ENCODE results near the gene LTBP1.
"Not testable (repeated sequence)": the region's sequence is repeated elsewhere in the genome, so short reads cannot be mapped to it uniquely, and the experiment has no call there.

LTBP1 gene

DNA sequence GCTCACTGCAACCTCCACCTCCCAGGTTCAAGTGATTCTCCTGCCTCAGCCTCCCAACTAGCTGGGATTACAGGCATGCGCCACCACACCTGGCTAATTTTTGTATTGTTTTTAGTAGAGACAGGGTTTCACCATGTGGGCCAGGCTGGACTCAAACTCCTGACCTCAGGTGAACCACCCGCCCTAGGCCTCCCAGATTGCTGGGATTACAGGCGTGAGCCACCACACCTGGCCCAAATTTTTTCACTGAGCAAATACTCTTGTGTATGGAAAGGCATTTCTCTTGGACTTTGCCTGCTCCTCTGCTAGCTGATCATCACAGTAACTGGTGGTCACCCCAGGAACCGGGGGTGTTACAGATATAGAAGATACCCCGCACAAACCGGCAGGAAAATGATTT is 26.9 kb upstream of the LTBP1 start:
- not testable (repeated sequence) for H3K4me3 Mint-ChIP-seq; DNase-seq (ENCODE audit: low spot score in 2 of 2); ATAC-seq (replicated peaks; ENCODE audit: extremely low read depth, poor library complexity, severe bottlenecking); H3K36me3 Mint-ChIP-seq (ENCODE audit: insufficient read depth); H3K4me1 Mint-ChIP-seq; H3K9me3 Mint-ChIP-seq; H3K27ac Mint-ChIP-seq (ENCODE audit: low read depth)
- H3K27me3 Mint-ChIP-seq: peaks cover 45% of the 10 kb centered on the region

DNA sequence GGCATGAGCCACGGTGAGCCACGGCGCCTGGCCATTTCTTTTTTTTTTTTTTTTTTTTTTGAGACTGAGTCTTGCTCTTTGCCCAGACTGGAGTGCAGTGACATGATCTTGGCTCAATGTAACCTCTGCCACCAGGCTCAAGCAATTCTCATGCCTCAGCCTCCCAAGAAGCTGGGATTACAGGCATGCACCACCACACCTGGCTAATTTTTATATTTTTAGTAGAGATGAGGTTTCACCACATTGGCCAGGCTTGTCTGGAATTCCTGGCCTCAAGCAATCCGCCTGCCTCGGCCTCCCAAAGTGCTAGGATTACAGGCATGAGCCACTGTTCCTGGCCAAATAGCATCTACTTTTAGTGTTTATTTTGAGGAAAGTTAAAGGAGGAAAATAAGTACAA is 25.3 kb upstream of the LTBP1 start:
- H3K36me3 Mint-ChIP-seq (ENCODE audit: insufficient read depth); H3K4me3 Mint-ChIP-seq; DNase-seq (ENCODE audit: low spot score in 2 of 2); H3K9me3 Mint-ChIP-seq; H3K27ac Mint-ChIP-seq (ENCODE audit: low read depth); H3K4me1 Mint-ChIP-seq; ATAC-seq (replicated peaks; ENCODE audit: extremely low read depth, poor library complexity, severe bottlenecking): not testable (repeated sequence)
- H3K27me3 Mint-ChIP-seq: peaks cover 48% of the 10 kb centered on the region

DNA sequence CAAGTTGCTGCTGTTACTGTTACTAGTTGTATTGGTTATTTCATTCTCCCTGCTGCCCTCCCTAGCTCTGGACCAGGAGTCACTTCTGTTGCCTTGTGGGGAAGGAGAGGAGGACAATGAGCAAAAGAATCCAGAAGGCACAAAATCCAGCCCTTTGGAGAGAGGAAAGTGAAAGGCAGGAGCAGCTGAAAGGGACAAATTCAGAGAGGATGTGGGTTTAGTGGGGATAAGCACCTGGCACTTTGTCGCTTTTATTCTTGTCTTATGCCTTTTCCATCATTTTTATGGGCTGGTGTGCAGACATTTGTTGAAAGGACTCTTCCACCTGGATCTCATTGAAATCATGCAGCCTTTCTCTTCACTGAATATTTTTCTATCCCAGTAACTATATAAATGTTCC is 24.3 kb upstream of the LTBP1 start:
- H3K27ac Mint-ChIP-seq (ENCODE audit: low read depth): no peak overlapping the region
- no peaks in the 10 kb centered on the region for H3K9me3 Mint-ChIP-seq
- DNase-seq (ENCODE audit: low spot score in 2 of 2): no peak
- no peaks in the 10 kb centered on the region for H3K4me1 Mint-ChIP-seq
- H3K4me3 Mint-ChIP-seq: no peak overlapping the region
- no peaks in the 10 kb centered on the region for H3K36me3 Mint-ChIP-seq (ENCODE audit: insufficient read depth)
- H3K27me3 Mint-ChIP-seq: peaks cover 58% of the 10 kb centered on the region
- ATAC-seq (replicated peaks; ENCODE audit: extremely low read depth, poor library complexity, severe bottlenecking): no peak

DNA sequence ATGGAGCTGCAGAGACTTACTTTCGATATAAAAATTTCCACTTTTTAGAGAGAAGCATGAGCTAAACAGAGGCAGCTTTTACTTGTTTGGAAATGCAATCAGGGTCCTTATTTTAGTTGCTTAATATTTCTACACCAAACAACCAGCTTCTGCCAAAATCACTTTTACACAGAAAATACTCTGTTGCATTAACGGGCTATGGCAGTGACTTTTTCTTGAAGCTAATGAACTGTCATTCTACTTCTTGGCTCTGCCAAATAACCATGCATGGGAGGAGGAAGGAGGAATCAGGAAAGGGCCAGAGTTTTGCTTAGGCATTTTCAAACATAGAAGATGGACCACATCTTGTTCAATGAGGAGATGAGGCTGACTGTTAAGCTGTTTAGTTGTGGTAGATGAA is 23.6 kb upstream of the LTBP1 start:
- peaks cover 63% of the 10 kb centered on the region for H3K27me3 Mint-ChIP-seq
- no peak overlapping the region for H3K4me3 Mint-ChIP-seq
- H3K36me3 Mint-ChIP-seq (ENCODE audit: insufficient read depth): no peaks in the 10 kb centered on the region
- H3K27ac Mint-ChIP-seq (ENCODE audit: low read depth): no peak overlapping the region
- ATAC-seq (replicated peaks; ENCODE audit: extremely low read depth, poor library complexity, severe bottlenecking) (no peak), DNase-seq (ENCODE audit: low spot score in 2 of 2) (no peak)
- no peaks in the 10 kb centered on the region for H3K9me3 Mint-ChIP-seq
- H3K4me1 Mint-ChIP-seq: no peaks in the 10 kb centered on the region

DNA sequence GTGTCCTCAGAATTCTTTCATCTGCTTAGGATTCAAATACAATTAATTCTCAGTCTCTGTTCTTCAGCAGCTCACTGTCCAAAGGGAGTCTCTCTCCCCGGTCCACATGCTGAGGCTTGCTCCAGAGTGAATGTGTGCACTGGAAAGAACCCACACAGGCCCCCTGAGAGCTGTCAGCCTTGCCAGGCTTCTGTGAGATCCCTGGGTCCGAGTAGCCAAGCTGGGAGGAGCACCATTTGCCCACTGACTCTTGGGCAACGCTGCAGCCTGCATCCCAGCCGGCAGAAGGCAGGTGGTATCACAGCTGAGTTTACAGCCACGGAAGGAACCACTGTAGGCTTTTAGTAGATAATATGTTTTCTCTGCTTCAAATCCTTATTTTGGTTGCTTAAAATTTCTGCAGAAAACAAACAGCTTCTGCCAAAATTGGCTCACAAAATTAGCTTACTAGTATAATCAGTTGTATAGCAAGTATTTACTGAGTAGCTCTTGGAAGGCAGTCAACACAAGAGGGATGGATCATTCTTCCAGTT is 21.4 kb upstream of the LTBP1 start:
- Mint-ChIP-seq H3K36me3 (ENCODE audit: insufficient read depth) (no peaks in the 10 kb centered on the region), H3K27ac (ENCODE audit: low read depth) (no peak overlapping the region)

DNA sequence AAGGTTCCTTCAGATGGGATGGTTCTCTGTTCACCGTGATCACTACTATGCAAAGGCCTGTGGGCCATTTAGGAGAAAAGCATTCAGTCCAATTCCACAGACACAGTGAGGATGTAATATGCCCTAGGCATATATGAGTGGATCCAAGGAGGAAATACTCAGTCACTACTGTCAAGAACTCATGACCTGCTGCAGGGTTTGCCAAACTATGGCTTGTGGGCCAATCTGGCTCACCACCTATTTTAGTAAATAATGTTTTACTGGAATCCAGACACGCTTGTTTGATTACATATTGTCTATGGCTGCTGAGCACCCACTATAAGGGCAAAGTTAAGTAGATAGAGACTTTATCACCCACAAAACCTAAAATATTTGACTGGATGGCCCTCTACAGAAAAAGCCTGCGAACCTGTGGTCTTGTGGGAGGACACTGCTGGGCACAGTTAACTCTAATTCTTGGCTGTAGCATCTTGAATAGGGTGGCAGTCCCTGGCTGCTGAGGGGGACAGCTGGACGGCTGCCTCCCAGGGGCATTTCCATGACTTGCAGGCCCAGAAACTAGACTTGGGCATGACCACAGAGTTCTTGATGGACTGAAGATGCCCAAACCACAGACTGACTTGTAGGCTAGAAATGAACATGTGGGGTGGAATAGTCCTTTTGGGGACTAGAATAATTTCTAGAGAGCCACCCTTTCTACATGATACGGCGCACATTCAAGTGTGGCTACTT is 20.6 kb upstream of the LTBP1 start:
- Mint-ChIP-seq H3K4me1 (no peaks in the 10 kb centered on the region), H3K27me3 (peaks cover 51% of the 10 kb centered on the region), H3K9me3 (no peaks in the 10 kb centered on the region), H3K27ac (ENCODE audit: low read depth) (no peak overlapping the region), H3K4me3 (no peak overlapping the region), H3K36me3 (ENCODE audit: insufficient read depth) (no peaks in the 10 kb centered on the region)
- no peak for ATAC-seq (replicated peaks; ENCODE audit: extremely low read depth, poor library complexity, severe bottlenecking)
- no peak for DNase-seq (ENCODE audit: low spot score in 2 of 2)

More for the DNA sequence above, 21.4 kb upstream of the LTBP1 start:
- H3K9me3 Mint-ChIP-seq: no peaks in the 10 kb centered on the region
- H3K27me3 Mint-ChIP-seq: peaks cover 51% of the 10 kb centered on the region
- ATAC-seq (replicated peaks; ENCODE audit: extremely low read depth, poor library complexity, severe bottlenecking) (no peak), DNase-seq (ENCODE audit: low spot score in 2 of 2) (no peak)
- no peak overlapping the region for H3K4me3 Mint-ChIP-seq
- H3K4me1 Mint-ChIP-seq: no peaks in the 10 kb centered on the region

DNA sequence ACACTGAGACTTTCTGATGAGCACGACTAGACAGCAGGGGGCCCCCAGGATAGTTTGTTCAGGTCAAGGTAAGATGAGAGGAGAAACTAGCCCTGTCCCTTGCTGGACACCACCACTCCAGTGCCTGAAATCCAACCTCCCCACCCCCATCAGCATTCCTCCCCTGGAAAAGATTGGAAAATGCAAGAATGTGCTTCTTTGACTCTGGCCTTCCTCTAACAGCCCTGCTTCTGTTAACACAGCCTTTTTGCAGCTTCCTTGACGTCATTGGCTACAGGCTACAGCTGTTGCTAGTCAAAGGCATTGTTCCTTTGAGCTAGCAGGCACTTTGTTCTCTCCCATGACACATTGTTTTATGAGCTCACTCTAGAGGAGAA is 20.1 kb upstream of the LTBP1 start:
- ATAC-seq (replicated peaks; ENCODE audit: extremely low read depth, poor library complexity, severe bottlenecking): no peak

DNA sequence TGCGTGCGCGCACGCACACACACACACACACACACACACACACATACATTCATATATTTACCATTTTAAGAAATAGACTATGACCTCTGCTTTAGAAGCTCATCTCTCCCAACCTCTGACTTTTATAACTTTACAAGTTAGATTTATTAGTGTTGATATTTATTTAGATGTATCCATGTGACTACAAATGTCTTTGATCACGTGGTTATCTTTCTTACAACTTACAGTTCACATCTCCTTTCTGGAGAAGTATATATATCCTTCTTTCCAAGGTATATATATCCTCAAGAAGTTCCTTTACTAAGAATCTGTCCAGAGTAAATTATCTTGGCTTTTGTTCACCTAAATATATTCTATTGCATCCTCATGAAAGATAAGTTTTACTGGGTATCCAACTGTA is 16.3 kb upstream of the LTBP1 start:
- DNase-seq (ENCODE audit: low spot score in 2 of 2) (no peak), ATAC-seq (replicated peaks; ENCODE audit: extremely low read depth, poor library complexity, severe bottlenecking) (no peak)
- Mint-ChIP-seq H3K27ac (ENCODE audit: low read depth) (no peak overlapping the region), H3K27me3 (peaks cover 42% of the 10 kb centered on the region), H3K9me3 (no peaks in the 10 kb centered on the region), H3K4me3 (no peak overlapping the region), H3K4me1 (no peaks in the 10 kb centered on the region), H3K36me3 (ENCODE audit: insufficient read depth) (no peaks in the 10 kb centered on the region)

More for the DNA sequence above, 20.1 kb upstream of the LTBP1 start:
- H3K4me1 Mint-ChIP-seq: no peaks in the 10 kb centered on the region
- no peaks in the 10 kb centered on the region for H3K9me3 Mint-ChIP-seq
- no peak overlapping the region for H3K4me3 Mint-ChIP-seq
- H3K27ac Mint-ChIP-seq (ENCODE audit: low read depth): no peak overlapping the region
- no peaks in the 10 kb centered on the region for H3K36me3 Mint-ChIP-seq (ENCODE audit: insufficient read depth)
- peaks cover 49% of the 10 kb centered on the region for H3K27me3 Mint-ChIP-seq
- no peak for DNase-seq (ENCODE audit: low spot score in 2 of 2)

DNA sequence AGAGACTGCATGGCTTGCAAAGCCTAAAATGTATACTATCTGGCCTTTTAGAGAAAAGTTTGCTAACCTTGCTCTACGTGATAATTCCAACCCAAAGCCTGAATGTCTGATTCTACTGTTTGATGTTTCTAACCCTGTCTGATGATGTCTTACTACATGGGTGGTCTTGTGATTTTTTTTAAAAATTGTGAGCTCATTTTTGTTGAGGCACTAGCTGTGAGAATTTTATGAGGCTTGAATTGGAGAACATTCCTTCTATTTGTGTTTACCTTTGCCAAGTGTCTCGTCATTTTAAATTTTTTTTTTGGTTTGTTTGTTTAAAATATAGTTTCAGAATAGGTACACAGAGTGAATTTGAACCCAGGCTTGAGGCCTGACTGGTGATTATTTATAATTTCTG is 15.2 kb upstream of the LTBP1 start:
- Mint-ChIP-seq H3K4me3 (no peak overlapping the region), H3K9me3 (no peaks in the 10 kb centered on the region), H3K27me3 (peaks cover 48% of the 10 kb centered on the region), H3K4me1 (no peaks in the 10 kb centered on the region), H3K36me3 (ENCODE audit: insufficient read depth) (no peaks in the 10 kb centered on the region), H3K27ac (ENCODE audit: low read depth) (no peak overlapping the region)
- no peak for DNase-seq (ENCODE audit: low spot score in 2 of 2)
- ATAC-seq (replicated peaks; ENCODE audit: extremely low read depth, poor library complexity, severe bottlenecking): no peak

DNA sequence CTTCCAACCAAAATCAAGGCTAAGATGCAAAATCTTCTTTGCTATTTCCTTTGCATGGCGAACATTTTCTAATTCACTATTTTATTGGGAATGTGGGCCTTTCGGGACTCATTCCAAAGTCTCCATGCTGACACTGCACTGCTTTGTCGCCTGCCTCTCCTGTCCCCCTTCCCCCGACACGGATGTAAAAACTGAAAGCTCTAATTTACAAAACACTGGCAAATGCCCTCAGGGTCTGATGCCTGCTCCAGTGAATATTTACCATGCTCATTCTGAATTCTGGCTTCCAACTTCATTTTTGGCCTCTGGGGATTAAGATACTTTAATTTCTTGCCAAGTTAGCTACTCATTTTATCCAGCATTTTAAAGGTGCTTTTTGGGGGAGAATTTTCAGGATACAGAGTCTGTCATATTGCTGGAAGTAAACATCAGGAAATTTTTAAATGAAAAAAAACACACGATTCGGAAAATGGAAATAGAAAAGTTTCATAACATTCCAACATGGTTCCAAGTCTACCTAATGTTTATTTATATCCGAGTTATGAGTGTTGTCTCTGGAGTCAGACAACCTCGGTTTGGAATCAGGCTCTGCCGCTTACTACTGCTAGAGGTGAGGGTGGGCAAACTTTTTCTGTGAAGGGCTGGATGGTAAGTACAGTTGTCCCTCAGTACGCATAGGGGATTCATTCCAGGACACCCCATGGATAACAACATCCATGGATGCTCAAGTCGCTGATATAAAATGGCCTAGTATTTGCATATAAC is 14.6 kb upstream of the LTBP1 start:
- DNase-seq (ENCODE audit: low spot score in 2 of 2): no peak
- H3K36me3 Mint-ChIP-seq (ENCODE audit: insufficient read depth): no peaks in the 10 kb centered on the region
- no peaks in the 10 kb centered on the region for H3K9me3 Mint-ChIP-seq
- H3K4me3 Mint-ChIP-seq: no peak overlapping the region
- peaks cover 48% of the 10 kb centered on the region for H3K27me3 Mint-ChIP-seq
- no peaks in the 10 kb centered on the region for H3K4me1 Mint-ChIP-seq
- no peak for ATAC-seq (replicated peaks; ENCODE audit: extremely low read depth, poor library complexity, severe bottlenecking)
- no peak overlapping the region for H3K27ac Mint-ChIP-seq (ENCODE audit: low read depth)

DNA sequence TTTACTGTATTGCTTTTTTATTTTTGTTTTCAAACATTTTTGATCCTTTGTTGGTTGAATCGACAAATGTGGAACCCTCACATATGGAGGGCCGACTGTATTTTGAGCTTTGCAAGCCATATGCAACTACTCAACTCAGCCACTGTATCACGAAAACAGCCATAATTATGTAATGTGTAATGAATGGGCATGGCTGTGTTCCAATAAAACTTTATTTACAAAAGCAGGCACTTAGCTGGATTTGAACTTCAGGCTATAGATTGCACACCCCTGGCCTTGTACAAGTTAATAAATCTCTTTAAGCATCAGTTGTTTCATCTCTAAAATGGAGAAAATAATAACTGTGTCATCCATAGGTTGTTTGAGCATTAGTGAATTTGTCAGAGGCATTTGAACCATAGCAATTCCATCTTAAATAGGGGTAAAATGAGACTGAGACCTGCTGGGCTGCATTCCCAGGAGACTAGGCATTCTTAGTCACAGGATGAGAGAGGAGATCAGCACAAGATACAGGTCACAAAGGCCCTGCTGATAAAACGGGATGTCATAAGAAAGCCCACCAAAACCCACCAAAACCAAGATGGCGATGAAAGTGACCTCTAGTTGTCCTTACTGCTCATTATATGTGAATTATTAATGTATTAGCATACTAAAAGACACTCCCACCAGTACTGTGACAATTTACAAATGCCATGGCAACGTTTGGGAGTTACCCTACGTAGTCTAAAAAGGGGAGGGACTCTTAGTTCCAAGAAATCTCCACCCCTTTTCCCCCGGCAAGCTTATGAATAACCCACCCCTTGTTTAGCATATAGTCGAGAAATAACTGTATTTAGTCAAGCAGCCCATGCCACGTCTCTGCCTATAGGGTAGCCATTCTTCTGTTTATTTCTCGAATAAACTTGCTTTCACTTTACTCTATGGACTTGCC is 13.7 kb upstream of the LTBP1 start:
- no peaks in the 10 kb centered on the region for H3K36me3 Mint-ChIP-seq (ENCODE audit: insufficient read depth)
- H3K9me3 Mint-ChIP-seq: no peaks in the 10 kb centered on the region
- H3K4me1 Mint-ChIP-seq: no peaks in the 10 kb centered on the region
- peaks cover 48% of the 10 kb centered on the region for H3K27me3 Mint-ChIP-seq
- no peak overlapping the region for H3K4me3 Mint-ChIP-seq
- DNase-seq (ENCODE audit: low spot score in 2 of 2) (no peak), ATAC-seq (replicated peaks; ENCODE audit: extremely low read depth, poor library complexity, severe bottlenecking) (no peak)
- no peak overlapping the region for H3K27ac Mint-ChIP-seq (ENCODE audit: low read depth)

DNA sequence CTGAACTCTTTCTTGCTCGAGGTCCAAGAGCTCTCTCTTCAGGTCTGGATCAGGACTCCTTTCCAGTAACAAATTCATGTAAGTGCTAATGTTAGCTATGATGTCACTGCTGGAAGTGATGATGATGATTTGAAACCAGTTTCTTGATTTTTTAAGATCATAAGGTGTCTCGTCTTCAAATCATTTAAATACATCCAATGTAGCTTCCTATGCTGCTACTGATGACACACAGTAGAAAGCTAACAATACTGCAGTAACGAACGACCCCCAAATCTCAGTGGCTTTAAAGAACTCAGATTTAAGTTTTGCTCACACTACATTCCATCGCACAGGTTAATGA is 13.0 kb upstream of the LTBP1 start:
- no peak for ATAC-seq (replicated peaks; ENCODE audit: extremely low read depth, poor library complexity, severe bottlenecking)
- H3K27ac Mint-ChIP-seq (ENCODE audit: low read depth): no peak overlapping the region
- H3K36me3 Mint-ChIP-seq (ENCODE audit: insufficient read depth): no peaks in the 10 kb centered on the region
- no peak overlapping the region for H3K4me3 Mint-ChIP-seq
- H3K9me3 Mint-ChIP-seq: no peaks in the 10 kb centered on the region
- no peaks in the 10 kb centered on the region for H3K4me1 Mint-ChIP-seq
- DNase-seq (ENCODE audit: low spot score in 2 of 2): no peak
- H3K27me3 Mint-ChIP-seq: peaks cover 52% of the 10 kb centered on the region

Measured in central memory CD8-positive, alpha-beta T cell (primary cell).